D721Med (cell line): Measurements from ENCODE around the gene DGUOK.

Source experiments
- DNase-seq: peaks from one replicate; pipeline ENCODE4 v3.0.0; 2011; ENCODE audit warnings: low spot score; ENCODE audit not compliant: insufficient read length
- FAIRE-seq: peaks from 2 replicates; lab custom pipeline; 2011; peaks lifted over from hg19 to GRCh38; lab: Jason Lieb, UNC
- CTCF ChIP-seq: IDR thresholded peaks from 2 replicates; pipeline ENCODE4 v1.5.1; 2012; ENCODE audit warnings: mild to moderate bottlenecking, control low read depth; ENCODE audit not compliant: insufficient read depth; ENCODE audit errors: missing control alignments

DGUOK gene

GRCh38 chr2:73993376-73993775, 66.7 kb downstream of the DGUOK start:
- DNase-seq, result no peak
- FAIRE-seq, result no peak

GRCh38 chr2:73993778-73994177, 67.1 kb downstream of the DGUOK start:
- no peak for FAIRE-seq
- no peak for TF ChIP-seq CTCF

More at GRCh38 chr2:73993376-73993775, 66.7 kb downstream of the DGUOK start:
- no peak for TF ChIP-seq CTCF

GRCh38 chr2:73994178-73994831, 67.6 kb downstream of the DGUOK start:
- DNase-seq (no peak), FAIRE-seq (no peak)
- no peak for TF ChIP-seq CTCF

More at GRCh38 chr2:73993778-73994177, 67.1 kb downstream of the DGUOK start:
- no peak for DNase-seq

GRCh38 chr2:73995810-73996209, 69.1 kb downstream of the DGUOK start:
- FAIRE-seq, result no peak
- no peak for TF ChIP-seq CTCF
- no peak for DNase-seq

GRCh38 chr2:73997813-73998212, 71.1 kb downstream of the DGUOK start:
- TF ChIP-seq CTCF, result no peak
- FAIRE-seq, result no peak
- no peak for DNase-seq

GRCh38 chr2:73998451-73998850, 71.8 kb downstream of the DGUOK start:
- DNase-seq (no peak), FAIRE-seq (no peak)
- no peak for TF ChIP-seq CTCF

GRCh38 chr2:73998933-73999332, 72.3 kb downstream of the DGUOK start:
- FAIRE-seq, result no peak
- TF ChIP-seq CTCF, result no peak
- no peak for DNase-seq
